HCT116 (cell line): ENCODE data around the gene DDI2. TPM values are rescaled to one million over a fixed set of nuclear protein-coding genes. Genes with fewer than 3 reads are reported as not detected.

Source experiments
- ATAC-seq: fragments of 200-7000 bp; cut with Tn5 transposase; 2 replicates; pipeline ENCODE4 v1.9.1; 2020; ENCODE audit warnings: mild to moderate bottlenecking, moderate library complexity
- BruUV-seq: library from RNA; stranded (reverse); fragments of 400-500 nt; replicated peaks from 2 replicates; lab custom pipeline; 2021; lab: Mats Ljungman, UMichigan
- CTCF ChIA-PET: fragments of 300-600 bp; sonication (Branson Sonifier 250); formaldehyde crosslinking; loops from one replicate; lab custom pipeline; 2021; ENCODE audit warnings: antibody characterized with exemption; lab: Charles Lee
- POLR2A ChIA-PET: fragments of 300-600, 350-600 bp; sonication (Branson Sonifier 250); formaldehyde crosslinking; loops from one replicate; lab custom pipeline; 2021; ENCODE audit warnings: antibody characterized with exemption; lab: Charles Lee
- RAD21 ChIA-PET, 2 experiments: fragments of 300-600 bp; sonication (Branson Sonifier 250); formaldehyde crosslinking; loops; one replicate each; lab custom pipeline; 2023; ENCODE audit warnings: low total read pairs in 2 of 2; ENCODE audit not compliant: uncharacterized antibody in 2 of 2, unreplicated experiment in 2 of 2, low non-redundant PET in 1 of 2; lab: Charles Lee
- DNase-seq: peaks from one replicate; pipeline ENCODE4 v3.0.0-alpha.2; 2010; ENCODE audit warnings: low read depth, low spot score
- H2AFZ ChIP-seq: fragments of 200-600 bp; shearing (Covaris generic), sonication (generic); 2 replicates; pipeline ENCODE4 v1.6.1; 2017; ENCODE audit warnings: low read depth, mixed run types, mixed read lengths, antibody characterized with exemption, low read length; ENCODE audit not compliant: poor library complexity, severe bottlenecking
- H3K27ac ChIP-seq: 2 replicates; pipeline ENCODE4 v1.5.1; 2012; ENCODE audit warnings: low read depth, low read length
- H3K27me3 ChIP-seq: fragments of 200-600 bp; sonication (generic); 2 replicates; pipeline ENCODE4 v1.6.1; 2016; ENCODE audit warnings: mixed run types, low read length, mixed read lengths; ENCODE audit not compliant: insufficient read depth
- H3K36me3 ChIP-seq, 2 experiments: fragments of 200-500 bp in 1 of 2; fragments of 200-600 bp in 1 of 2; sonication (Bioruptor generic) in 1 of 2; sonication (generic) in 1 of 2; 2 replicates each; pipeline versions ENCODE4 v1.5.1 to v1.6.1; 2014 to 2016; ENCODE audit warnings: low read length in 2 of 2, inconsistent platforms in 1 of 2, mixed read lengths in 1 of 2, mixed run types in 1 of 2; ENCODE audit not compliant: insufficient read depth in 2 of 2, control insufficient read depth in 1 of 2
- H3K4me1 ChIP-seq, 2 experiments: fragments of 200-600 bp in 1 of 2; sonication (generic) in 1 of 2; 2 replicates each; pipeline versions ENCODE4 v1.5.1 to v1.6.1; 2012 to 2017; ENCODE audit warnings: low read length in 2 of 2, inconsistent platforms in 1 of 2, mild to moderate bottlenecking in 1 of 2, mixed read lengths in 1 of 2, mixed run types in 1 of 2, moderate library complexity in 1 of 2; ENCODE audit not compliant: insufficient read depth in 2 of 2, control insufficient read depth in 1 of 2
- H3K4me2 ChIP-seq: fragments of 200-600 bp; sonication (generic); 2 replicates; pipeline ENCODE4 v1.6.1; 2017; ENCODE audit warnings: mixed run types, low read length, mixed read lengths
- H3K4me3 ChIP-seq, 2 experiments: fragments of 200-600 bp in 1 of 2; sonication (generic) in 1 of 2; replicated peaks in 1 of 2; 2 replicates each; pipeline ENCODE4 v1.5.1; 2011 to 2016; ENCODE audit warnings: low read length in 2 of 2, control low read depth in 1 of 2, low read depth in 1 of 2, mild to moderate bottlenecking in 1 of 2, mixed read lengths in 1 of 2, mixed run types in 1 of 2
- H3K79me2 ChIP-seq: fragments of 200-600 bp; sonication (generic); 2 replicates; pipeline ENCODE4 v1.6.1; 2017; ENCODE audit warnings: mild to moderate bottlenecking, mixed run types, low read length, moderate library complexity, mixed read lengths; ENCODE audit not compliant: insufficient read depth
- H3K9ac ChIP-seq: fragments of 200-600 bp; sonication (generic); 2 replicates; pipeline ENCODE4 v1.6.1; 2016; ENCODE audit warnings: low read length, mixed read lengths
- H3K9me2 ChIP-seq: fragments of 200-600 bp; sonication (generic), shearing (Covaris generic); 2 replicates; pipeline ENCODE4 v1.6.1; 2017; ENCODE audit warnings: mixed run types, mild to moderate bottlenecking, moderate library complexity; ENCODE audit not compliant: insufficient read depth
- H3K9me3 ChIP-seq, 2 experiments: fragments of 200-500 bp in 1 of 2; fragments of 200-600 bp in 1 of 2; sonication (Bioruptor generic) in 1 of 2; sonication (generic) in 1 of 2; 2 replicates each; pipeline ENCODE4 v1.6.1; 2014 to 2017; ENCODE audit warnings: low read length in 2 of 2, mixed read lengths in 2 of 2, inconsistent platforms in 1 of 2, low read depth in 1 of 2, mild to moderate bottlenecking in 1 of 2, mixed run types in 1 of 2, moderate library complexity in 1 of 2; ENCODE audit not compliant: control insufficient read depth in 1 of 2, insufficient read depth in 1 of 2
- H4K20me1 ChIP-seq: fragments of 200-600 bp; sonication (generic), shearing (Covaris generic); 2 replicates; pipeline ENCODE4 v1.6.1; 2017; ENCODE audit warnings: mixed run types, mild to moderate bottlenecking, moderate library complexity; ENCODE audit not compliant: insufficient read depth
- CBX3 ChIP-seq: IDR thresholded peaks from 2 replicates; pipeline ENCODE4 v1.6.1; 2012; ENCODE audit warnings: low read depth
- EGR1 ChIP-seq: IDR thresholded peaks from 2 replicates; pipeline ENCODE4 v1.6.1; 2012; ENCODE audit warnings: low read depth
- ELF1 ChIP-seq: IDR thresholded peaks from 2 replicates; pipeline ENCODE4 v1.6.1; 2012; ENCODE audit warnings: low read depth, borderline replicate concordance
- RAD21 ChIP-seq: IDR thresholded peaks from 2 replicates; pipeline ENCODE4 v1.6.1; 2012; ENCODE audit warnings: low read depth, mild to moderate bottlenecking
- SIN3A ChIP-seq: IDR thresholded peaks from 2 replicates; pipeline ENCODE4 v1.6.1; 2012; ENCODE audit warnings: low read depth
- SRF ChIP-seq: IDR thresholded peaks from 2 replicates; pipeline ENCODE4 v1.6.1; 2012; ENCODE audit warnings: low read depth
- ZFX ChIP-seq: fragments of 450-650 bp; IDR thresholded peaks from 2 replicates; pipeline ENCODE4 v1.6.1; 2017
- intact Hi-C: fragments of 100-400 bp; cut with micrococcal nuclease; formaldehyde crosslinking; loops from 2 replicates; pipeline ENCODE4 v1.10.0; 2022
- total RNA-seq: library from RNA; stranded (reverse); gene quantifications from one replicate; pipeline ENCODE4 v1.2.1, GENCODE V29; 2021; ENCODE audit not compliant: unreplicated experiment
- TF ChIP-seq, protein P1 (sequence below): IDR thresholded peaks from 2 replicates; pipeline ENCODE4 v1.6.1; 2012
- TF ChIP-seq, protein P2 (sequence below): IDR thresholded peaks from 2 replicates; pipeline ENCODE4 v1.6.1; 2012
- TF ChIP-seq, protein P3 (sequence below): IDR thresholded peaks from 2 replicates; pipeline ENCODE4 v1.6.1; 2011; ENCODE audit warnings: mild to moderate bottlenecking, low read length, moderate library complexity; ENCODE audit not compliant: insufficient replicate concordance; ENCODE audit errors: extremely low read depth

The DDI2 gene
- total RNA-seq, 1 experiment from 2014 or later, result 26.3 TPM

DNA sequence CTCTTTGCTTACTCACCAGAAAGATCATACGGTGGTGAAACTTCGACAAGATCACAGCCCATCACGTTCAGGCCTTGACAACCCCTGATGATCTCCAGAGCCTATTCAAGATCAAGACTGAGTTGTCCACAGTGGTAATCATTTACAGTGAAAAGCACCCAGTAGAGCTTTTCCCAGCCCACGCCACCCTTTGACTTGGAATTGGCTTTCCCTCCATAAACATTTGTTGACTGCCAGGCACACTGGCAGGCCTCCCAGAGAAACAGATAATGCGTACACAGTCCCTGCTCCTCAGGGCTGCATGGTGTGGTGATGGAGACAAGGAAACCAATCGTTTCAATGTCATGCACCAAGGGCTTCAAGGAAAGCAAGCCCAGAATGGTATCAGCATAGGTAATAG is 42.5 kb upstream of the DDI2 start:
- Histone ChIP-seq H3K9me2 (no peaks in the 10 kb centered on the region), H2AFZ (no peak overlapping the region)
- BruUV-seq, result no TSS peak
- no peak for DNase-seq
- TF ChIP-seq ELF1, result no peak
- no peak for TF ChIP-seq ZFX
- no peak for TF ChIP-seq EGR1
- TF ChIP-seq SIN3A, result no peak
- no peak for TF ChIP-seq RAD21
- TF ChIP-seq SRF, result no peak
- TF ChIP-seq, protein P1, sequence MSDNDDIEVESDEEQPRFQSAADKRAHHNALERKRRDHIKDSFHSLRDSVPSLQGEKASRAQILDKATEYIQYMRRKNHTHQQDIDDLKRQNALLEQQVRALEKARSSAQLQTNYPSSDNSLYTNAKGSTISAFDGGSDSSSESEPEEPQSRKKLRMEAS, result no peak
- no peak for TF ChIP-seq CBX3
- TF ChIP-seq, protein P2, sequence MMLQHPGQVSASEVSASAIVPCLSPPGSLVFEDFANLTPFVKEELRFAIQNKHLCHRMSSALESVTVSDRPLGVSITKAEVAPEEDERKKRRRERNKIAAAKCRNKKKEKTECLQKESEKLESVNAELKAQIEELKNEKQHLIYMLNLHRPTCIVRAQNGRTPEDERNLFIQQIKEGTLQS, result no peak
- TF ChIP-seq, protein P3, sequence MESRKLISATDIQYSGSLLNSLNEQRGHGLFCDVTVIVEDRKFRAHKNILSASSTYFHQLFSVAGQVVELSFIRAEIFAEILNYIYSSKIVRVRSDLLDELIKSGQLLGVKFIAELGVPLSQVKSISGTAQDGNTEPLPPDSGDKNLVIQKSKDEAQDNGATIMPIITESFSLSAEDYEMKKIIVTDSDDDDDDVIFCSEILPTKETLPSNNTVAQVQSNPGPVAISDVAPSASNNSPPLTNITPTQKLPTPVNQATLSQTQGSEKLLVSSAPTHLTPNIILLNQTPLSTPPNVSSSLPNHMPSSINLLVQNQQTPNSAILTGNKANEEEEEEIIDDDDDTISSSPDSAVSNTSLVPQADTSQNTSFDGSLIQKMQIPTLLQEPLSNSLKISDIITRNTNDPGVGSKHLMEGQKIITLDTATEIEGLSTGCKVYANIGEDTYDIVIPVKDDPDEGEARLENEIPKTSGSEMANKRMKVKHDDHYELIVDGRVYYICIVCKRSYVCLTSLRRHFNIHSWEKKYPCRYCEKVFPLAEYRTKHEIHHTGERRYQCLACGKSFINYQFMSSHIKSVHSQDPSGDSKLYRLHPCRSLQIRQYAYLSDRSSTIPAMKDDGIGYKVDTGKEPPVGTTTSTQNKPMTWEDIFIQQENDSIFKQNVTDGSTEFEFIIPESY, result no peak
- TF ChIP-seq, all 23 proteins: peak for 0
- H3K36me3 ChIP-seq, result no peaks in the 10 kb centered on the region
- H3K27ac ChIP-seq, result no peak overlapping the region
- H3K9me3 ChIP-seq, result no peaks in the 10 kb centered on the region
- ATAC-seq, result no peak
- H3K79me2 ChIP-seq, result no peaks in the 10 kb centered on the region
- H3K27me3 ChIP-seq, result no peaks in the 10 kb centered on the region
- H3K4me2 ChIP-seq, result no peak overlapping the region
- H3K4me3 ChIP-seq, result no peak overlapping the region
- no peak overlapping the region for H3K9ac ChIP-seq
- POLR2A ChIA-PET, result no interaction called here
- CTCF ChIA-PET, result no interaction called here
- no peaks in the 10 kb centered on the region for H4K20me1 ChIP-seq
- RAD21 ChIA-PET, result no interaction called here
- no peaks in the 10 kb centered on the region for H3K4me1 ChIP-seq
- intact Hi-C loops, result no loop called here
